Activated gamma-delta T cell treated with anti-CD3 and anti-CD28 coated beads, Interleukin-2, amount 50 U/mL, for 16 hours (primary cell): ENCODE results near the gene ZNF526.

Experiments
- DNase-seq: peaks from one replicate; pipeline ENCODE4 v3.0.0-alpha.2; 2020; ENCODE audit warnings: low read depth

Gene ZNF526

DNA sequence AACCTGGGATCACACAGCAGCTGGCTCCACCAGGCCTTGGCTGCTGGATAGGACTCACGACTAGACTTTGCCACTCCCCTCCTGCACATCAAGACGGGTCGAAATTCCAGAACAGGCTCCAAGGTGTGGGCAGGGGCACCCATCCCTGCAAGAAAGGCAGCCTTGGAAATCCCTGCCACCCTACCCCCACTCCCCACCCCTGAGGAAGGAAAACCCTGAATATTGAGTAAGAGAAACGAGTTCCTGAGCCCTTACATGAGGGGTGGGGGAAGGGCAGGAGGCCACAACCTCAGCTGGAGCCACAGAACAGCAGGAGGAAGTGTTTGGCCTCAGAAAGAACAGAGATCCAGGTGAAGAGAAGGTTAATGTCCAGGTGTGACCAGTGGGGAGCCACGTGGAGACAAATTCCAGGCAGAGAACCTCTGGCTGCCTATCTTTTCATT is 22.7 kb upstream of the ZNF526 start:
- no peak for DNase-seq

- DNase-seq, result peak; percentile 65
Measured at GRCh38 chr19:42198676-42199439, 21.3 kb upstream of the ZNF526 start.

GRCh38 chr19:42199440-42200115 is 20.5 kb upstream of the ZNF526 start:
- no peak for DNase-seq

GRCh38 chr19:42200116-42200715 is 19.9 kb upstream of the ZNF526 start:
- DNase-seq, result no peak

- DNase-seq, result no peak
Measured at GRCh38 chr19:42201489-42202289, 18.4 kb upstream of the ZNF526 start.

DNA sequence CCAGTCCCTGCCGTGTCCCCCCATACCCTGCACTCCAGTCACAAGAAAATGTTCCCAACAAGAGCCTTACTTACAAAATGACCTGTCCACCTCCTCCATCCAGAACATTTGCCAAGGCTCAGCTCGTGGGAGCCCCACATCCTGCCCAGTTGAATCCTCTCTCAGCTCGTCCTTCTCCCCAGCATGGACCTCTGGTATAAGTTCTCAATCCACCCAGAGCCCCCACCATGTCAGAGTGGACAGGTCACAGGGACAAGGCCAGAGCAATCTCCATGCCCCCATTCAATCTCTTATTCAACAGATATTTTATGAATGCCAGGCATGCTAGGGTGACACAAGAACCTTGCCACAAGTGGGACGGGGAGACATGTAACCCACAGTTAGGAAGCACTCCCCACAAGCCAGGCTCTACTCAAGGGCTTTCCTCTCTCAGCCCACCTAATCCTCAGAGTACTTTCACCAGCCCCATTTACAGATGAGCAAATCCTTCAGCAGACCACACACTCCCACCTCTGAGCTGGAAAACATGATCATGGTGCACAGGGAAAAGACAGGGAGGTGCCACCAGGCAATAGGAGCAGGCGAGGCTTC is 17.7 kb upstream of the ZNF526 start:
- no peak for DNase-seq

DNA sequence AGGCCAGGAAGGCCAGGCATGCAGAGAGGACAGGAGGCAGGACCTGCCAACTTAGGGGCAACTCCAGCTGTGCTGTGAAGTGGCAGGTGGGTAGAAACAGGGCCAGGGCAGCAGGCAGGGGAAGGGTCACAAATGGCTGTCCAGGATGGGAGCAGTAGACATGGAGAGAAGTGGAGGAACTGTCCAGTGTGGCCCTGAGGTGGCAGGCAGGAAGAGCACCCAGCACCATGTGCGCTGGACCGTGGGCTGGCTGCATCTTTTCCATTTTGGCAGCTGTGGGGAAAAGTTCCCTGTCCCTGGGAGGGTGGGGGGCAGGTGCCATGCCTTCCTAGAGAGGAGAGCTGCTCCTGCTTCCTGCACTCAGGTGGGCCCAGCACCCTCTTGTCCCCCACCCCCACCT is 16.4 kb upstream of the ZNF526 start:
- DNase-seq, result no peak

DNA sequence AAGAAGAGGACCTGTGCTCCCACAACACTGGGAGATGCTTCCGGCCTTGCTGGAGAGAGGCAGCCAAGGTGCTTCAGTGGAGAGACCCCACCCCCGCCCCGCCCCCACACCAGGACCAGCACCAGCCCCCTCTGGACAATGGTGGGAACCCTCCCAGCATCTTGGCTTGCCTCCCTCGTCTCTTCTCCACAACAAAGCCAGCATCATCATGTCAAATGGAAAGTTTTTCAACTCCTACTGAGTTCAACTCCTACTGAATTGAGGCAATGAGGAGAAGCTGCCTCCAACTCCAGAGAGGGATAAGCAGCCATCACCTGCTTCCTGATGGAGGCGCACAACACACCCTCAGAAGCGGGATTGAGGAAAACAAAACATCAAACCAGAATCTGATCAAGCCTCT is 15.4 kb upstream of the ZNF526 start:
- no peak for DNase-seq

GRCh38 chr19:42206871-42207755 is 13.0 kb upstream of the ZNF526 start:
- DNase-seq, result no peak

- no peak for DNase-seq
Measured at GRCh38 chr19:42207767-42208271, 12.3 kb upstream of the ZNF526 start.

DNA sequence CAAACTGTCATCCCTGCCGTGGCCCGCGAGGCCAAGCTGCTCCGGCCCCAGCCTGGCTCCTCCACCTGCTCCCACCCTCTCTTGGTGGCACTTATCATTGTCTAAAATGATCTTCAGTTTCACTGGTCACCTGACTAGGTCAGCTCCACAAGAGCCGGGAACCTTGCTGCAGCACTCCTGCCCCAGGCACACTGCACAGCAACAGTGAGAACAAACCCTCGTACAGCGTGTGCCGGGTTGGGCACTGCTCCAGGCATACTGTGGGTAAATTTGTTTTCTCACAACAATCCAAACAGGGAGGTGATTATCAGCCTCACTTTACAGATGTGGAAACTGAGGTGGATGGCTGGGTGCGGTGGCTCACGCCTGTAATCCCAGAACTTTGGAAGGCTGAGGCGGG is 11.5 kb upstream of the ZNF526 start:
- DNase-seq, result no peak

- no peak for DNase-seq
Measured at GRCh38 chr19:42212886-42213285, 7.2 kb upstream of the ZNF526 start.

- DNase-seq, result no peak
Measured at GRCh38 chr19:42214810-42215485, 5.2 kb upstream of the ZNF526 start.

GRCh38 chr19:42216653-42217519 is 3.2 kb upstream of the ZNF526 start:
- DNase-seq, result no peak

DNA sequence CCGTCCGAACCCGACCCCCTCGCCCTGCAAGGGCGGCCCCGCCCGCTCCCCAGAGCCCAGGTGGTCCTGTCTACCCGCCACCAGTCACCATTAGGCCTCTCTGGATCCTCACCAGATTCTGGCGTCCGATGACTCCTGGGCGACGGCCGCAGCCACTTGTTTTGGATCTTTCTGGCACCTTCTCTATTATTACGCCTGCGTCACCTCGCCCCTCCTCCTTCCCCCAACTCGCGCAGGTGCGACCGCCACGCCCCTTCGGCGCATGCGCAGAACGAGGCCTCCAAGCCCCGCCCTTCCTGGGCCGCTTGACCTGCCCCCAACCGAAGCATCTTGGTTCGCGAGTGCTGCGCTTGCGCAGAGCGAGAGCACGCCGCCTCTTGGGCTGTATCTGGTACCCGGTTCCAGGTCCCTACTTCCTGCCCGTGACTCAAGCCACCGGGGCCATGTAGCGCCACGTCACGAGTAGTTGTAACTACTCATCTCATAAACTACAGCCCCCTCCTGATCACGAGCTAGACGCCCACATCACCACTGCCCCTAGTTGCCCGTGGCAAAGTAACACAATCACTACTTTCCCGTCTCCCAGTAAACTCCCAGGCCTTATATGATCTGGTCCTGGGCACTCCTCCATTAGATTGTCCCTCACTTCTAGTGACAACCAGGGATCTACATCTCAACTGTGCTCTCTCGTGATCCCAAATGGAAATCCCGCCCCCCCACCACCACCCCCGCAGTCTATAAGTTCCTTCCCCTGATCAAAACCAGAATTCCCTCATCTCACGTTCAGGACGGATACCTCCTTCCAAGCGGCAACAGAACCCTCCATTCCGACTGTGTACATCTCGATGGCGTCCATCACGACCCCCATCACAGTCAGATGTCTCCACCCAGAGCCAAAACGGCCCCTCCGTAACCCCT is 2.3 kb upstream of the ZNF526 start, which contains the start of gene DEDD2:
Gene DEDD2, minus strand, starts transcription at position 158 of the 918 bp plus-strand sequence. CDS start 670 bp downstream, outside the sequence.
- DNase-seq, result peak; percentile 99

GRCh38 chr19:42220751-42221097 is 612 bp downstream of the ZNF526 start:
- DNase-seq, result no peak

- no peak for DNase-seq
Measured at GRCh38 chr19:42224940-42225717, 5.0 kb downstream of the ZNF526 start.
